H1 (cell line): ENCODE measurements around the gene MIF4GD. TPM values are rescaled to one million over a fixed set of nuclear protein-coding genes. Genes with fewer than 3 reads are reported as not detected.

Experiments used
- CBX8 ChIP-seq: fragments of 300-800, 300-1000 bp; sonication (generic); IDR thresholded peaks from 2 replicates; pipeline ENCODE4 v1.7.1; 2016; ENCODE audit warnings: low read depth, low read length, borderline replicate concordance
- PHF8 ChIP-seq: fragments of 200-600 bp; sonication (generic); conservative IDR thresholded peaks from 2 replicates; pipeline ENCODE4 v1.7.1; 2012; ENCODE audit warnings: low read depth, mild to moderate bottlenecking, inconsistent platforms, low read length, moderate library complexity
- POLR2A ChIP-seq, 2 experiments: IDR thresholded peaks; 1 replicate in 1 of 2; 2 replicates in 1 of 2; pipeline ENCODE4 v1.6.1; 2011; ENCODE audit warnings: low read depth in 2 of 2, low read length in 2 of 2, mild to moderate bottlenecking in 2 of 2; ENCODE audit errors: control extremely low read depth in 1 of 2
- RXRA ChIP-seq: IDR thresholded peaks from 2 replicates; pipeline ENCODE4 v1.6.1; 2011; ENCODE audit warnings: low read depth, mild to moderate bottlenecking, low read length, moderate library complexity; ENCODE audit not compliant: insufficient read depth
- SUZ12 ChIP-seq: fragments of 200-600 bp; sonication (generic); IDR thresholded peaks from 2 replicates; pipeline ENCODE4 v1.6.1; 2012; ENCODE audit warnings: mild to moderate bottlenecking, inconsistent platforms, low read length, moderate library complexity, mixed read lengths
- TAF1 ChIP-seq: IDR thresholded peaks from 2 replicates; pipeline ENCODE4 v1.6.1; 2011; ENCODE audit warnings: mild to moderate bottlenecking, low read depth, low read length
- polyA plus RNA-seq, 7 experiments: library from polyadenylated mRNA; depleted of rRNA in 3 of 7; stranded (reverse) in 5 of 7; unstranded in 2 of 7; fragments of >200 nt in 5 of 7; fragments of 200-250 nt in 2 of 7; gene quantifications; 1 replicate in 5 of 7; 2 replicates in 1 of 7; 4 replicates in 1 of 7; pipeline versions ENCODE4 v1.2.1 to v1.2.3, GENCODE V29; 2011 to 2013; ENCODE audit warnings: missing spikeins in 2 of 7, mixed read lengths in 2 of 7
- total RNA-seq: library from RNA; stranded (reverse); fragmentation: NEBNext Ultra II Directional; extraction: Animal tissue kit (Norgen Biotek cat#: 25700); gene quantifications from 2 replicates; pipeline ENCODE4 v1.2.1, GENCODE V29; 2021

The MIF4GD gene
- total and polyA plus RNA-seq, 2 of the 8 experiments (the other 6 are each of a cell fraction or from before 2014, with no cell fraction given): 16.1 to 51.1 TPM

DNA sequence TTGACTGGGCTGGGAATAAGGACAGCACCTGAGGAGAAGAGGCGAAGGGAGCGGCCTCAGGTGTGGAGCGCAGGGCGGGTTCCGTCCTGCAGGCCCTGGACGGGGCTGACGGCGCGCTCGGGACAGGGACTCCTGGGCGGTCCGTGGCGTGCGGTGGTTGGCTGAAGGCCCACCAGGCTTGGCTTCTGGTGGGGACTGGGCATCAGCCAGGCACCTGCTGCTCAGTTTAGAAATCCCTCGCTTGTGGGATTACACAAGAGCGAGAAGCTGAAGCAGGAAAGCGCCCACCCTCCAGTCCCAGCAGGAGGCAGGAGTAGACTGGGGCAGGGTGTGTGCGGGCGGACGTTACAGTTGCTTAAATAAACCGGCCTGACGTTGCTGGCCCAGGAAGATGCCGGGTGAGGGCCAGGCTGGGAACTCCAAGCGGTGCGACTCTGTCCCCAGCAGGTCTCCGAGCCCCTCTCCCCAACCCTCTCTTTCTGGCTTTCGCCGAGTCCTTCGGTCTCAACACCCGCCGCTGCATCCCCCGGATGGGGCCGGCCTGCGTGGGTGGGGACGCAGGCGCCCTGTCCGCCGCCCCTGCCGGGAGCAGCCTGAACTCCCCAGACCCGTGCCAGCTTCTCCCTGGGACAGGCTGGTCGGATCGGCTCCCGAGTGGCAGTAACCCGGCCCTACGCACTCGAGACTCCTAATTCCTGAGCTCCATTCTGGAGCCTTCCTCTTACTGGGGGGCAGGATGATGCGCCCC, 639 bp downstream of the MIF4GD start (continued):
- TF ChIP-seq RXRA (no peak), SUZ12 (no peak), CBX8 (no peak), POLR2A (IDR thresholded peaks at IDR 0.05; ENCODE audit: control extremely low read depth in 1 of 2, low read depth in 2 of 2, low read length in 2 of 2) (peak in 1 of 2 experiments; percentile 28; a peak in 1 of 3 replicates), TAF1 (peak; percentile 47; the same call in 1 of the 2 replicates), PHF8 (no peak)
